ENCODE results near the gene CDC23.

- TF ChIP-seq CTCF (IDR thresholded peaks at IDR 0.05; ENCODE audit: low read depth, low read length) (no peak), EZH2phosphoT487 (IDR thresholded peaks at IDR 0.05; ENCODE audit: low read depth) (no peak)
These were observed 27.1 kb downstream of the CDC23 start for GRCh38 chr5:138186002-138186447.
